ENCODE measurements around the gene SIGLEC12. TPM values are rescaled to one million over a fixed set of nuclear protein-coding genes. Genes with fewer than 3 reads are reported as not detected.

The SIGLEC12 gene
- total RNA-seq, 1 experiment from 2014 or later: not detected

- no peak overlapping the region for H3K4me3 ChIP-seq (ENCODE audit: low read depth in 2 of 2, low read length in 2 of 2)
- H3K4me1 ChIP-seq (ENCODE audit: control insufficient read depth, insufficient read depth, low read length): no peaks in the 10 kb centered on the region
- no peaks in the 10 kb centered on the region; the same call in 1 of the 2 replicates for H3K27me3 ChIP-seq (ENCODE audit: control insufficient read depth, insufficient read depth, low read length)
- ChIA-PET POLR2A (no interaction called here), CTCF (interaction anchor here (0.6 to 3.0 kb wide), 3 partner anchors 9 to 188 kb away, joined by 3 to 11 read pairs (median 6); no protein-coding TSS in a partner anchor)
- H3K9me3 ChIP-seq (ENCODE audit: control insufficient read depth, insufficient read depth, low read depth, low read length): no peaks in the 10 kb centered on the region
- no peak overlapping the region for H3K27ac ChIP-seq (ENCODE audit: low read length)
- no peak for DNase-seq (ENCODE audit: low read depth, low spot score)
- no peak for TF ChIP-seq SIN3A (IDR thresholded peaks at IDR 0.05; ENCODE audit: borderline replicate concordance, insufficient read depth, low read depth, low read length)
- TF ChIP-seq, protein P1, sequence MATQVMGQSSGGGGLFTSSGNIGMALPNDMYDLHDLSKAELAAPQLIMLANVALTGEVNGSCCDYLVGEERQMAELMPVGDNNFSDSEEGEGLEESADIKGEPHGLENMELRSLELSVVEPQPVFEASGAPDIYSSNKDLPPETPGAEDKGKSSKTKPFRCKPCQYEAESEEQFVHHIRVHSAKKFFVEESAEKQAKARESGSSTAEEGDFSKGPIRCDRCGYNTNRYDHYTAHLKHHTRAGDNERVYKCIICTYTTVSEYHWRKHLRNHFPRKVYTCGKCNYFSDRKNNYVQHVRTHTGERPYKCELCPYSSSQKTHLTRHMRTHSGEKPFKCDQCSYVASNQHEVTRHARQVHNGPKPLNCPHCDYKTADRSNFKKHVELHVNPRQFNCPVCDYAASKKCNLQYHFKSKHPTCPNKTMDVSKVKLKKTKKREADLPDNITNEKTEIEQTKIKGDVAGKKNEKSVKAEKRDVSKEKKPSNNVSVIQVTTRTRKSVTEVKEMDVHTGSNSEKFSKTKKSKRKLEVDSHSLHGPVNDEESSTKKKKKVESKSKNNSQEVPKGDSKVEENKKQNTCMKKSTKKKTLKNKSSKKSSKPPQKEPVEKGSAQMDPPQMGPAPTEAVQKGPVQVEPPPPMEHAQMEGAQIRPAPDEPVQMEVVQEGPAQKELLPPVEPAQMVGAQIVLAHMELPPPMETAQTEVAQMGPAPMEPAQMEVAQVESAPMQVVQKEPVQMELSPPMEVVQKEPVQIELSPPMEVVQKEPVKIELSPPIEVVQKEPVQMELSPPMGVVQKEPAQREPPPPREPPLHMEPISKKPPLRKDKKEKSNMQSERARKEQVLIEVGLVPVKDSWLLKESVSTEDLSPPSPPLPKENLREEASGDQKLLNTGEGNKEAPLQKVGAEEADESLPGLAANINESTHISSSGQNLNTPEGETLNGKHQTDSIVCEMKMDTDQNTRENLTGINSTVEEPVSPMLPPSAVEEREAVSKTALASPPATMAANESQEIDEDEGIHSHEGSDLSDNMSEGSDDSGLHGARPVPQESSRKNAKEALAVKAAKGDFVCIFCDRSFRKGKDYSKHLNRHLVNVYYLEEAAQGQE (IDR thresholded peaks at IDR 0.05; ENCODE audit: insufficient read depth in 1 of 2, low read depth in 2 of 2, low read length in 1 of 2): no peak
- no peak for TF ChIP-seq CTCF (IDR thresholded peaks at IDR 0.05)
- TF ChIP-seq POLR2AphosphoS5 (IDR thresholded peaks at IDR 0.05; ENCODE audit: low read depth, low read length): no peak
- TF ChIP-seq TCF7L2 (IDR thresholded peaks at IDR 0.05; ENCODE audit: low read depth, low read length): no peak
- intact Hi-C loops (cut with micrococcal nuclease; ENCODE audit: unreplicated experiment) (loop anchor here (2.0 kb wide), 1 partner anchor 184 kb away; no protein-coding TSS in a partner anchor), in situ Hi-C loops (cut with HindIII; ENCODE audit: low pct_unique_long_range_greater_than_20kb, low sequenced_read_pairs) (no loop called here)
- no TSS peak for BruUV-seq (replicated peaks)
- no peaks in the 10 kb centered on the region for H3K36me3 ChIP-seq (ENCODE audit: control insufficient read depth, insufficient read depth, low read length)
- ATAC-seq: no peak
These were observed 29.0 kb downstream of the SIGLEC12 start for GRCh38 chr19:51472607-51473006.

DNA sequence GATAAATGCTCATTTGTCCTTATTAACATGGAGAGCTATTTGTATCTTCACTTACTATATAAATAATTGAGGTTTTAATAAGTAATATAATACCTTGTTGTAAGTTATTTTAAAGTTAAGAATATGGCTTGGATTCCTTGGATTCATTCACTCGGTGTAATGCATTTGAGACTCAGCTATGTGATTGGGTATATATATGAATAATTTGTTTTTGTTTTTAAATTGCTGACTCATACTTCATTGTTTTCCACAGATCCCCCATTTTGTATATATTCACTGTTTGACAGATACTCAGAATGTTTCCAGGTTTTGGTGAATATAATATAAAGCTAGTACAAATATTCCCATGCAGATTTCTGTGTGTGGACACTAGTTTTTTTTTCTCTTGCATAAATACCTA lies 30.1 kb downstream of the SIGLEC12 start:
- POLR2A ChIA-PET: no interaction called here
- H3K27ac ChIP-seq (ENCODE audit: low read length): no peak overlapping the region
- CTCF ChIA-PET: interaction anchor here (0.6 to 1.1 kb wide), 2 partner anchors 108 to 190 kb away, joined by 3 read pairs; no protein-coding TSS in a partner anchor
- in situ Hi-C loops (cut with HindIII; ENCODE audit: low pct_unique_long_range_greater_than_20kb, low sequenced_read_pairs): no loop called here
- no peaks in the 10 kb centered on the region; the same call in 1 of the 2 replicates for H3K27me3 ChIP-seq (ENCODE audit: control insufficient read depth, insufficient read depth, low read length)
- H3K9me3 ChIP-seq (ENCODE audit: control insufficient read depth, insufficient read depth, low read depth, low read length): no peaks in the 10 kb centered on the region
- no peak overlapping the region for H3K4me3 ChIP-seq (ENCODE audit: low read depth in 2 of 2, low read length in 2 of 2)
- no peaks in the 10 kb centered on the region for H3K36me3 ChIP-seq (ENCODE audit: control insufficient read depth, insufficient read depth, low read length)
- ATAC-seq (no peak), DNase-seq (ENCODE audit: low read depth, low spot score) (no peak)
- TF ChIP-seq TCF7L2 (IDR thresholded peaks at IDR 0.05; ENCODE audit: low read depth, low read length) (no peak), POLR2AphosphoS5 (IDR thresholded peaks at IDR 0.05; ENCODE audit: low read depth, low read length) (no peak), CTCF (IDR thresholded peaks at IDR 0.05) (no peak), SIN3A (IDR thresholded peaks at IDR 0.05; ENCODE audit: borderline replicate concordance, insufficient read depth, low read depth, low read length) (no peak)
- TF ChIP-seq, protein P1 (IDR thresholded peaks at IDR 0.05; ENCODE audit: insufficient read depth in 1 of 2, low read depth in 2 of 2, low read length in 1 of 2): no peak
- no peaks in the 10 kb centered on the region for H3K4me1 ChIP-seq (ENCODE audit: control insufficient read depth, insufficient read depth, low read length)
- intact Hi-C loops (cut with micrococcal nuclease; ENCODE audit: unreplicated experiment): no loop called here
- BruUV-seq (replicated peaks): no TSS peak

Data from Panc1 (cell line).